HG03457 (cell line): ENCODE results near the gene EXOC3L4.
"Not testable (repeated sequence)": the region's sequence is repeated elsewhere in the genome, so short reads cannot be mapped to it uniquely, and the experiment has no call there.

Source experiments
- ATAC-seq: cut with Tn5 transposase; IDR thresholded peaks from one replicate; pipeline ENCODE4 v1.9.1; 2021; ENCODE audit warnings: moderate number of reproducible peaks; ENCODE audit not compliant: unreplicated experiment

Gene EXOC3L4

DNA sequence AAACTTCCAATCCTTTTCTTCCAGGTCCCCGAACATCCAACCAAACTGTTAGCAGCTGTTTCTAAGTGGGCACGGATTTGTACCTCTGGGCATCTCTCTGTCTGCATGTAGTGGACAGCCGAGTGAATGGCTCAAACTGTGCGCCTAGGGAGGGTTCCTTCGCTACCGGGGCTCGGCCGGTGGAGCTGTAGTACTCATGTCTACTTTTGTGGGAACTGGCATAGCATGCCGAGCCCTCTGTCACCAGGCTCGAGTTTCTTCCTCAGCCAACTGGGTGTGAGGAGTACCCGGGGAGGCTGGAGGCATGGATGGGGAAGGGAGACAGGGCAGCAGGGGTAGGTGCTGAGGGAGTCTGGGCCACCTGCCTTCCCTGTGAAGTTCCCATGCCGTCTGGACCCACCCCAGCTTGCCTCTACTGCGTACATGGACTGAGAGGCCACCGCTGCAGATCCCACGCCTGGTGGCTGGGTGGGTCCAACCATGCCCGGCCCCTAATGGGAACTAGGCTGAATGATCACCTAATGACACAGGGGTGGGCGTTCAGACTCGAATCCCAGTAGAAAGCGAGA is 51.7 kb downstream of the EXOC3L4 start:
- no peak for ATAC-seq

DNA sequence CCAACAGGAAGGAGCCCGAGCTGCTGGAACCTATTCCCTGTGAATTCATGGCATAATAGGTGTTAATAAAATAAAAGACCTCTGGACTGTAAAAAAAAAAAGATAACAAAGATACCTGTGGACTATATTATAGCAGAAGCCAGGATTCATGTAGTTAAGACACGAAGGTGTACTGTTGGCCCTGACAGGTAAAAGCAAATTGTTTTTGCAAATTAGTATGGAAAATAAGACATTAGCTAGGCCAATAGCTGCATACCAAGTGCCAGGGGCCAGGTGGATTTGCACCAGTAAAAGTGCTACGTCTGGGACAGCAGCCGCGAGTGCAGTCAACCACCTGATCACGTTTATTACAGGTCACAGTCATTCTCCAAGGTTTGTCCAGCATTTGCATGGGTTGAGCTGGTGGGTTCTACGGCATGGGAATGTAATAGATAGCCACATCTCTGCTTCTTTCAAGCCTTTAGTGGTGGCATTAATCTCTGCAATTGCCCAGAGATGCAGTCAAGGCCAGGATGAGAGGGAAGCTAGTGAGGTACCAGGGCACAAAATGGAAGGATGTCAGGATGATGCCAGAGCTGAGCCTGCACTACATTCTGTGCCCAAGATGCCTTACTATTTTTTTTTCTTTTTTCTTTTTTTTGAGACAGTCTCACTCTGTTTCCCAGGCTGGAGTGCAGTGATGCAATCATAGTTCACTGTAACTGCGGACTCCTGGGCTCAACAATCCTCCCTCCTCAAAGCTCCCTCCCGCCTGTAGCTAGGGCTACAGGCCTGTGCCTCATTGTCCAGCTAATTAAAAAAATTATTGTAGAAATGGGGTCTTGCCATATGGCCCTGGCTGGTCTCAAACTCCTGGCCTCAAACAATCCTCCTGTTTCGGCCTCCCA is 55.1 kb downstream of the EXOC3L4 start:
- ATAC-seq, result no peak

DNA sequence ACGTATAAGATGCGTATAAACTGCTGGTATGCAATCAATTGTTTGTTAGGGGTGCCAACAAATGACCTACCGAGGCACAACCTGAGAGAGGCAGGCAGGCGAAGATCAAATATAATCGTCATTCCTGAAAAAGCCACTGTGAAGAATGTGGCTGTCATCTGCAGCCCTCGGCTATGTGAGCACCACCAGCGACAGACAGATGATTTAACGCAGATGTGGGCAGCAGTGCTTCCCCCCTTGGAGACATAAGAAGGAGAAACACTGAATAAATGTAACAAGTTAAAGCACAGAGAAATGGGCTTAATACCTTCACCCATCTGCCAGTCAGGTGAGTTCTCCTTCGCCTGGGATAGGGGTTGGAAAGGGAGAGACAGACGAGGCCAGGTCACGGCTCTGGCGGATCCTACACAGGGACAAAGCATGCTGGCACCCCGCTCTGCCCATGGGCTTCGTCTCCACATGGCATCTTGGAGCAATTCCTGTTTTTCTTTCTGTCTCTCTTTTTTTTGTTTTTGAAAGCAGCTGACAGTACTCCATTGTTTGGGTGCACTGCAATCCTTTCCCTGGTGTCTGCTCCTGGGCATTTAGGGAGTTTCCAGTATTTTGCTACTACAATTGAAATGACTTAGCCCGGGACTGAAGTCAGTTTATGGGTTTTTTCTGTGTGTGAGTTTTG is 56.9 kb downstream of the EXOC3L4 start:
- no peak for ATAC-seq

DNA sequence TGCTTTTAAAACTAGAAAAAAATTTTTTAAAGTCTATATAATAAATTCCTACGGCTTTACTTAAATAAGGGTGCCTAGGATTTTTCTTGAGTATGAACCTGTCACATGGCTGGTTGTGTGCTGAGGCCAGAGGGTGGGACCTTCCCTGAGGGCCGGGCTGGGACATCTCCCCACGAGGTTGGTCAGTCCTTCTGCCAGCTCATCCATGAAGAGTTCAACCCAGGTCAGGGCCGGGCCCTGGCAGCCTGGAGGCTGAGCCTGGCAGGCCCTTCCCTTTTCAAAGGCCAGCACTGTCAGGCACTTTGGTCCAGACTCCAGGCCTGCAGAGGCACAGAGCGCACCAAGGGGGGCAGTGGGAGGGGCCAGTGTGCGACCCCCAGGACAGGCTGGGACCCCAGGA is 60.5 kb downstream of the EXOC3L4 start:
- no peak for ATAC-seq

DNA sequence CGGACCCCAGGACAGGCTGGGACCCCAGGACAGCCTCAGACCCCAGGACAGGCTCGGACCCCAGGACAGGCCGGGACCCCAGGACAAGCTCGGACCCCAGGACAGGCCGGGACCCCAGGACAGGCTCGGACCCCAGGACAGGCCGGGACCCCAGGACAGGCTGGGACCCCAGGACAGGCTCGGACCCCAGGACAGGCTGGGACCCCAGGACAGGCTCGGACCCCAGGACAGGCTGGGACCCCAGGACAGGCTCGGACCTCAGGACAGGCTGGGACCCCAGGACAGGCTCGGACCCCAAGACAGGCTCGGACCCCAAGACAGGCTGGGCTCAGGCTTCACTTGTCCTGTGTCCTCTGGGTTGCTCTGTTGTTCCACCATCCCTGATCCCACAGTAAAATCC is 60.9 kb downstream of the EXOC3L4 start:
- not testable (repeated sequence) for ATAC-seq

DNA sequence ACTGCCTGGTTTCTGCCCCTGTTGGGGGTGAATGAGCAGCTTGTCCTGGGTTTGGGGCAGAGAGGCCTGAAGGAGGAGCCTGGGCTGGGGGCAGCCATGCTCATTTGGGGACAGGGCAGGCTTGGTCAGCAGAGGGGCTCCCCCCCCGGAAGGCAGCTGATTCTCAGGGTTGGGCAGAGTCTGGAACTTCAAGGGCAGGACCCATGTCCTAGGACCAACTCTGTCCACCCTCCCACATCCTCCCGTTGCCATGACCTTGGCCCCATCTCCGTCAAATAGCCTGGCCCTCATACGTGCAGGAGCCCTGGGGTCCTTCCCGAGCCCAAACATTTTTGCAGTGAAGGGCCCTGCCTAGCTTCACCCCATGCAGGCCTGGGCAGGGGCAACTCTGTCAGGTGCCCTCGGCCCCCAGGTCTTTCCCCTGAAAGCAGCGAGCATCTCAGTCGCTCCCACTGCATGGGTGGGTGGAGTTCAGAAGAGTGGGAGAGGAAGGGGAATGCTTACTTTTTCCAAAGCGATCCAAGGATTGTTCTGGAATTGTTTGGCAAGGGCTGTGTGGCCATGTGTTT is 61.4 kb downstream of the EXOC3L4 start:
- ATAC-seq, result no peak

DNA sequence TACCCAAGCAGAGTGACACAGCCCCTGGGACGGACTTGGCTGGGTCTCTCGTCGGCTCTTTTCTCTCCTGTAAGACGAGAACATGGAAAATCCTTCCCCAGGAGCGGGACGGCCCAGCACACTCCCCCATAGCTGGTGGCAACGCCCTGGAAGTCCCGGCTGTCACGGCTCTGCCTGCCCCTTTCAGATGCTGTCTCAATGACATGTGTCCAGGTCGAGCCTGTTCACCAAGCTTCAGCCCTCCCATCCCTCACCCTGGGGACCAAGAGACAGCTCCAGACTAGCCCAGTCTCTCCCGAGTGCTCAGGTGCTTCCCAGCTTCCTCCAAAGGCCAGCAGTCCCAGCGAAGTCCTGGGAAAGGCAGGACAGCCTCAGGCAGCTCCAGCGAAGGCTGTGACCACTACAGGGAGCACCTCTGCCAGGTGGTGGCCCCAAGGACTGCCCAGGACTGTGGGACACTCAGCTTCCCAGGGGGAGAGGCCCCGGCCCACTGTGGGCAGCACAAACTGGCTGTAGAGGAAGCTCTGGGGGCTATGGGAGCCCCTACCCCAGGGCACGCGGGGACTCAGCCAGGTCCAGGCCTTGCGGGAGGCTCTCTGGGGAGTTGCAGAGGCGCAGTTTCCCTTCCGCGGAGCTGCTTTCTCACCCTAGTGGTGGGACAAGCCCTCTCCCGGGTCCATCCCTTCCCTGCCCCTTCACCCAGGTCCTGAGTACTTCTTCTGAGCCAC is 62.3 kb downstream of the EXOC3L4 start:
- no peak for ATAC-seq

DNA sequence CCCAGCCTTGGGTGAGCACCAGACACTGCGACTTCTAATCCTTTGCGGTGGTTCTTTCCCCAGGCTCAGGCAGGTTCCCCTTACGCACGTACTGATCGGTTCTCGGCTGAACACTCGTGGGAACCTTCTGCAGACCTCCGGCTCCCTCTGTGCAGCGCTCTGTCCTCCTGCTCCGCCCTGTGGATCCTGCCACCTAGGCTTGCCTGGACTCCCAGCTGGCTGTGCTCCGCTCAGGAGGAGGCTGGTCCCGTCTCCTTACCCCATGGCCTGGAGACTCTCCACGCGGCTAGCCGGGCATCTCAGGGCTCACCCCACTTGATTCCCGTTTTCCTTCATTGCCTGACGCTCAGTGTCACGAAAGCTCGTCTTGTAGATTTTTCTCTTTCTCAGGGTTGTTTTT is 63.4 kb downstream of the EXOC3L4 start:
- ATAC-seq, result no peak

DNA sequence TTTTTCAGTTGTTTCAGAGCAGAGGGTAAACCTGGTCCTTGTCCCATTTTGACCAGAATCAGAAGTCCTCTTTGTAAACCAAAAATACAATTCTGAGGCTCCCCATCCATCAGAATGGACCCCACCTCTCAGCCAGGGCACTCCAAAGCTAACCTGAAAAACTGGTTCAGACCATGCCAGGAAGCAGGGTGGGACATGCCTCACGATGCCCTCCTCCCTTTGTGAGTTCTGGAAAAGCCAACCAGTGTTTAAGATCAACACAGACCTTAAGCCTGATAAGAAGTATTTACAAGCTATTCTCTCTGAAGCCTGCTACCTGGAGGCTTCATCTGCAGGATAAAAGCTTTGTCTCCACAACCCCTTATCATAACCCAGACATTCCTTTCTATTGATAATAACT is 64.2 kb downstream of the EXOC3L4 start:
- ATAC-seq, result no peak
